KOPT-K1 (cell line): ENCODE data around the gene ACACA.
"Not testable (repeated sequence)": the region's sequence is repeated elsewhere in the genome, so short reads cannot be mapped to it uniquely, and the experiment has no call there.

Experiments used
- H3K27ac ChIP-seq: fragments of 200-600 bp; sonication (generic); 2 replicates; pipeline ENCODE4 v1.5.1; 2016; ENCODE audit warnings: antibody characterized with exemption, mild to moderate bottlenecking, low read depth, low read length; ENCODE audit not compliant: poor library complexity, severe bottlenecking
- H3K36me3 ChIP-seq: fragments of 200-600 bp; sonication (generic); 2 replicates; pipeline ENCODE4 v1.5.1; 2017; ENCODE audit warnings: antibody characterized with exemption, mild to moderate bottlenecking, low read length, moderate library complexity; ENCODE audit not compliant: insufficient read depth
- H3K9me3 ChIP-seq: fragments of 200-600 bp; sonication (generic); 2 replicates; pipeline ENCODE4 v1.5.1; 2017; ENCODE audit warnings: antibody characterized with exemption, low read length, mild to moderate bottlenecking; ENCODE audit not compliant: insufficient read depth, poor library complexity, severe bottlenecking

ACACA gene

GRCh38 chr17:37406635-37407461 lies at the start of gene ACACA, which contains the start of gene TADA2A:
Gene ACACA (minus strand): TSS chr17:37406836. CDS start chr17:37406299, 537 bp downstream.
Gene TADA2A (plus strand): TSS chr17:37406886. CDS start chr17:37411366, 4,480 bp downstream.
- no peaks in the 10 kb centered on the region for H3K9me3 ChIP-seq
- peak within 1 kb of the TSS; percentile 96 for H3K27ac ChIP-seq
- H3K36me3 ChIP-seq: peaks cover 19% of the 10 kb centered on the region

GRCh38 chr17:37450112-37450511 lies 43.5 kb upstream of the ACACA start:
- Histone ChIP-seq H3K36me3 (peaks cover 94% of the 10 kb centered on the region), H3K27ac (no peak overlapping the region), H3K9me3 (no peaks in the 10 kb centered on the region)

GRCh38 chr17:37447641-37448040 lies 41.0 kb upstream of the ACACA start:
- H3K27ac ChIP-seq: no peak overlapping the region
- no peaks in the 10 kb centered on the region for H3K9me3 ChIP-seq
- peaks cover 99% of the 10 kb centered on the region for H3K36me3 ChIP-seq

- Histone ChIP-seq H3K9me3 (no peaks in the 10 kb centered on the region), H3K36me3 (peaks cover 100% of the 10 kb centered on the region), H3K27ac (no peak overlapping the region)
These were observed 39.4 kb upstream of the ACACA start for GRCh38 chr17:37446027-37446426.

- H3K27ac ChIP-seq, H3K9me3 ChIP-seq: not testable (repeated sequence)
- peaks cover 95% of the 10 kb centered on the region for H3K36me3 ChIP-seq
These were observed 34.9 kb upstream of the ACACA start for GRCh38 chr17:37441369-37442014.

- H3K27ac ChIP-seq: no peak overlapping the region
- H3K9me3 ChIP-seq: no peaks in the 10 kb centered on the region
- H3K36me3 ChIP-seq: peaks cover 96% of the 10 kb centered on the region
These were observed 33.8 kb upstream of the ACACA start for GRCh38 chr17:37440424-37440823.

GRCh38 chr17:37438141-37438540 lies 31.5 kb upstream of the ACACA start:
- Histone ChIP-seq H3K27ac (no peak overlapping the region), H3K36me3 (peaks cover 95% of the 10 kb centered on the region), H3K9me3 (no peaks in the 10 kb centered on the region)

- Histone ChIP-seq H3K27ac (no peak overlapping the region), H3K9me3 (no peaks in the 10 kb centered on the region), H3K36me3 (peaks cover 94% of the 10 kb centered on the region)
These were observed 26.0 kb upstream of the ACACA start for GRCh38 chr17:37432671-37433070.

GRCh38 chr17:37430051-37430627 lies 23.5 kb upstream of the ACACA start:
- Histone ChIP-seq H3K27ac (no peak overlapping the region), H3K36me3 (peaks cover 96% of the 10 kb centered on the region), H3K9me3 (no peaks in the 10 kb centered on the region)

- no peak overlapping the region for H3K27ac ChIP-seq
These were observed 22.8 kb upstream of the ACACA start for GRCh38 chr17:37429453-37429852.

GRCh38 chr17:37429039-37429438 lies 22.4 kb upstream of the ACACA start:
- Histone ChIP-seq H3K36me3 (peaks cover 96% of the 10 kb centered on the region), H3K9me3 (no peaks in the 10 kb centered on the region), H3K27ac (no peak overlapping the region)

More at GRCh38 chr17:37429453-37429852, 22.8 kb upstream of the ACACA start:
- Histone ChIP-seq H3K9me3 (no peaks in the 10 kb centered on the region), H3K36me3 (peaks cover 96% of the 10 kb centered on the region)

- Histone ChIP-seq H3K27ac (no peak overlapping the region), H3K9me3 (no peaks in the 10 kb centered on the region), H3K36me3 (peaks cover 90% of the 10 kb centered on the region)
These were observed 18.6 kb upstream of the ACACA start for GRCh38 chr17:37425268-37425667.

GRCh38 chr17:37422971-37423625 lies 16.5 kb upstream of the ACACA start:
- H3K27ac ChIP-seq: no peak overlapping the region
- H3K9me3 ChIP-seq: no peaks in the 10 kb centered on the region
- peaks cover 90% of the 10 kb centered on the region for H3K36me3 ChIP-seq

- no peak overlapping the region for H3K27ac ChIP-seq
- peaks cover 90% of the 10 kb centered on the region for H3K36me3 ChIP-seq
- H3K9me3 ChIP-seq: no peaks in the 10 kb centered on the region
These were observed 11.2 kb upstream of the ACACA start for GRCh38 chr17:37417852-37418251.
